Muscle of arm (tissue), 12 donors: ENCODE measurements around the gene FBXO15. TPM values are rescaled to one million over a fixed set of nuclear protein-coding genes. Genes with fewer than 3 reads are reported as not detected.

Experiments
- DNase-seq: peaks from one replicate; pipeline ENCODE4 v3.0.0-alpha.2; 2013
- polyA plus RNA-seq, 12 donors: library from polyadenylated mRNA; unstranded; fragments of 120-200 nt; gene quantifications; one replicate each; pipeline ENCODE4 v1.2.1, GENCODE V29; 2013; ENCODE audit not compliant: insufficient read length in 12 of 12

FBXO15 gene
- polyA plus RNA-seq, 12 donors, result 0.42 to 1.8 (median 0.69) TPM; not detected in 2

DNA sequence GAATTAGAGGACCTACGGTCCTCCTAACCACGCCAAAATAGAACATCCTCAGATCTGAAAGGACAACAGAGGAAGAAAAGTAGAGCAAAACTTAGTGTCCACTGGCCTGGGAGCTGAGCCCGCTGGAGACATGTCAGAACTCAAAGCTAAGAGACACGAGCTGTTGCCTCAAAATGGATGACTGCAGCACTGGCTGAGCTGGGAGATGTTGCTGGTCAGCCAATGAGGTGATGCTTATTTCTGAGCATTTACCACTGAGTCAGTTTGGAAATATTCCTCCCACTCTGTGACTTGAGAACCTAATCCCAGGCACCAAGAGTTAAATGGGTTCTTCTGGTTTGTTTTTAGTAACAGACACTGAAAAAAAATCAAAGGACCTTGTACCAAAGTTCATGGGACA is 32.6 kb downstream of the FBXO15 start:
- no peak for DNase-seq

DNA sequence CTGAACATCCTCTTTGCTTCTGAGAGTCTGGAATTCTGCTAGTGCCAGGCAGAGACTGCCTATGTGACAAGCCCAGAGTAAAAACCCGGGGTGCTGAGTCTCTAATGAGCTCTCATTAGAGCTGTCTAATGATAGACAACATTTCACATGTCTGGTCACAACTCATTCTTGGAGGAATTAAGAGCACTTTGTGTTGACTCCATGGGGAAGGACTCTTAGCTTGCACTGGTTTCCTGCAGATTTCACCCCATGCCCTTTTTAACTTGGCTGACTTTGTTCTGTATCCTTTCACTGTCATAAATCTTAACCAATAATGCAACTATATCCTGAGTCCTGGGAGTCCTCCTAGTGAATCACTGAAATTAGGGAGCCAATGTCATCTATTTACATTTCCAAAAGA is 33.5 kb downstream of the FBXO15 start:
- DNase-seq, result no peak

DNA sequence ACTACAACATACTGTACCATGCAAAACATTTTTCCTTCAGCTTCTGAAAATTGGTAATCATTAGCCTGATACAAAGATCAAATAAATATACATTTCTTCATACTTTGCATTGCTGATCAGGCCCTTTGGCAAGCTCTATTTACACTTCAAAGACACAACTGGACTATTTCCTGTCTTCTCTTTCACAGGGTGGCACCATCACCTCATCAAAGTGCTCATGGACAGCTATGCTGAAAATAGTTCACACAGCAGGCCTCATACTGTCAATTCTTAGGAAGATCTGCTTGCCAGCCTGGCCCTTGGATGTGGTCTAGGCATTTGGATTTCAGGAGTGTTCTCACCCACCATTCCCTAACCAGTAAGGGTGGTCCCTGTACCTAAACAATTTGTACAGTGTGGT is 33.9 kb downstream of the FBXO15 start:
- no peak for DNase-seq

DNA sequence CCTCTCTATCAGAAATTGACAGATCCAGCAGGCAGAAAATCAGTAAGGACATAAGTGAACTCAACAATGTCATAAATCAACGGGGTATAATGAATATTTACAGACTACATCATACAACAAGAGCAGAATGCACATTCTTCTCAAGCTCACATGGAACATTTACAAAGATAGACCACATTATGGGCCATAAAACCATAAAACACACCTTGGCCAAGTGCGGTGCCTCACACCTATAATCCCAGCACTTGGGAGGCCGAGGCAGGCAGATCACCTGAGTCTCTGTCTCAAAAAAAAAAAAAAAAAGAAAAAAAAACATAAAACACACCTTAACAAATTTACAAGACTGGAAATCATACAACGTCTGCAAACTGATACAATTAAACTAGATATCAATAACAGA is 36.7 kb downstream of the FBXO15 start:
- DNase-seq, result no peak

GRCh38 chr18:74110149-74110548 is 37.5 kb downstream of the FBXO15 start:
- no peak for DNase-seq

GRCh38 chr18:74108460-74108859 is 39.2 kb downstream of the FBXO15 start:
- no peak for DNase-seq

GRCh38 chr18:74097803-74098202 is 49.8 kb downstream of the FBXO15 start:
- no peak for DNase-seq

DNA sequence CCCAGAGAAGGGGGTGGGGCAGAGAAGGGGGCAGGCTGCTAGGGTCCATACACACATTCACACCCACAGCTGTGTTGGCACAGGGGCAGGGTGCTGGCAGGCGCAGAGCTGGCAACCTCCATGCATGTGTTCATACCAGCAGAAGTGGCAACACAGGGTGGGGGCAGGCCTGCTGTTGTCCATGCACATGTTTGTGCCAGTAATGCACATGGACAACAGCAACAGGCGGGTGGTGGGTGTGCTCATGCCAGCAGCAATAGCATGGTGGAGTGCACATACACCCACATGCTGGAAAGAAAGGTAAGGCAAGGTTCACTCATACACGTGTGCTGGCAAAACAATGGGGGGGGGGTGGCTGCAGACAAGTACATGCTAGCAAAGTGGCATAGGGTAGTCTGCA is 54.7 kb downstream of the FBXO15 start:
- DNase-seq, result no peak

DNA sequence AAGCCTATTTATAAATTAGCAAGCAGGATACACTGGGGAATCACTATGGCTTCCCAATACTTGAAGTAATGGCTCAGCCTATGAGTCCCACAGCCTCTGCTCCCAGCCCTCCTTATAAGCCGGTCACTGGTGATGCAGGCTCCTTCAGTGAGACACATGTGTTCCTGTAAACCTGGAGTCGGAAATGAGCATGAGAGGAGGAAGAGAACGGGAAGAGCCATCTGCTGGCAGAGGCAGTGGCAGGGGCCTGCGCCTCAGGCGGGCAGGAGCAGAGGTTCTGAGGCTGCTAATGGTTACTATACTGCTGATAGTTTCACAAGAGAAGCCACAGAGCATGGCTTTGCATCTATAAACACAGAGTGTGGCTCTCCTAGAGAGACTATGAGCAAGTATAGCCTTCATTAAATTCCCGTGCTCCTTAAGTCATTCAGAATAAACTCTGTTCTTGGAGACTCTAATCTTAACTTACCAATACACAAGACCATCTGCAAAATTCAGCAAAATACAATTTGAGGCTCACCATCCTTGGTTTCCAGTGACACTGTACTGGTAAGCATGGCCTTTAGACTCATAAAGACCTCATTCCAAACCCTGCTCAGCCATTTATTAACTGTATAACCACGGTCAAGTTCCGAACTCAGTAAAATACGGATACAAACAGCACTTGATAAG is 63.3 kb downstream of the FBXO15 start:
- DNase-seq, result no peak

DNA sequence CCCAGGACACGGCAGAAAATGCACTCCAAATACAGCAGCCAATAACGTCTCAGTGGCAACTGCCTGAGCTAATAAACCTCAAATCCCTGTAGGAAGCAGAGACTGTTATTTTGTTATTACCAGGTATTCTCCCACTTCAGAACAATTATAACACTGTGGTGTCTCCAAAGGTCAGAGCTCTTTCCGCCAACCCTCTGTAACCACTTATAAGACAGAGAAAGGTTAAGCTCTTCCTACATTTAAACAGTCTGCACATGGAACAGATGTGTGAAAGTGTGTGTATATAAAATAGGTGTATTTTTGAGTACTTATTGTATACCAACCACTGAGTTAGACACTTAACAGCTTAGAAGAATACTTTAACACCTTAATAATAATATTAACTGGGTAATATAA is 64.1 kb downstream of the FBXO15 start:
- no peak for DNase-seq

GRCh38 chr18:74082742-74083556 is 64.7 kb downstream of the FBXO15 start:
- no peak for DNase-seq

DNA sequence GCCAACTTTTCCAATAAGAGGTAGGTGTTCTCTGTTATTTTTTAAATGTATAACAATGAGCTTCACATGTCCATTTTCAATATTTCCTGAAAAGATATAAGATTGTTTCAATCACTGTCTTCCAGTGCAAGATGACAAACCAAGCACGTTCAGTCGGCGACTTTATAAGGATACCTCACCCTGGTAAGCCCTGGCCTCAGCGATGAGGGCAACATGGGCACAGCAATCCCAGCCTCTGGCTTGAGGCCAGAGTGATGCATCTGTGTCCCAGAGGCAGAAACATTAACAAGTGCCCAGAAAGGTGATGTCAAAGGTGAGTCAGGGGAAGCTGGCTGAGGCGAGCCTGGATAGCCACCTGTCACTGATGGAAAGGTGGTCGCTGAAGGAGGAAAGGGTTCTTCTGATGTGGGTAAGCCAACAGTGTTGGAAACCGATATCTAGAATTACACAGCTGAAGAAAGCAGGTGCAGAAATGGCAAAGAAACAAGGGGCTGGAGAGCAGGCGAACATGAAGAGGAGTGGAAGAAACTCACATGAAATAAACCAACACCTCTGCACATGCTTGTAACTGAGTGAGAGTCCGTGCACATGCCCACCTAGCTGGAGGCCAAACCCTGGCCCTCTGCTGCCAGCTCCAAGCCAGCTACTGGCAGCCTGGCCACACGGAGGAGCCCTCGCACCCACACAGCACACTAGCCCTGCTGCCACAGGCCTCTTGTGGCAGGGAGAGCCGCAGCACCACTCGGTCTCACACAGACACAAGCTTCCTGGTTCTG is 65.5 kb downstream of the FBXO15 start:
- no peak for DNase-seq

GRCh38 chr18:74078257-74078656 is 69.4 kb downstream of the FBXO15 start:
- DNase-seq, result no peak

GRCh38 chr18:74074668-74075564 is 72.7 kb downstream of the FBXO15 start:
- DNase-seq, result no peak

DNA sequence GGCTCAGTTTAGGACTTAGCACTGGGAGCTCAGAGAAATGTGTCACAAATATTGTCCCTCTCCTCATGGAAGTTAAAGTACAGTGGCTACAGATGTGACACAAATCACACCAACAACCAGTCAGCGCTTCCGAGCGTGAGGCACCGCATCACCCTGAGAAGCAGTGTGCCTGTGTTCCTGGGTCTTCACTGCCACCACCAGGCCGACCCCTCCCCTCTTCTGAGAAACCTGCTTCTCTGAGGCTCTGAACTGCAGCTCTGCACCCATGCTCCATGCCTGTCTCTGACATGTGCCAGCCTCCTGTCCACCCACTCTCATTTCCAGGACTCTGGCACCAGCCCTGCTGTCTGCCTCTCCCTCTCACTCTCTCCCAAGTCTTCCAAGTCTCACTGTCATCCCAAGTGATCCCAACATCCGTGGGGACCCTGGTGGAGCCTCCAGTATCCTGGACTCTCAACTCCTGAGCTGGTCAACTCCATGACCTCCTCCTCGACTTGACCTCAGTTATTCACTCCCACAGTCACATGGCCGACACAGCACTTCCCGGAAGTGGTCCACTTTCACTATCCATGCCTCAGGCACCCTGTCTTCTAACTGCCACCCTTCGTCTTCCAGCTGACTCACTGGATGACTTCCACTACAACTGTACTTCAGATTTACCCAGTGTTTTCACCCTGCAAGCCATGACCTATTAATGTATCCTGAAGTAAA is 73.5 kb downstream of the FBXO15 start:
- DNase-seq, result no peak

- no peak for DNase-seq
These were observed 78.2 kb downstream of the FBXO15 start for GRCh38 chr18:74069178-74070050.

DNA sequence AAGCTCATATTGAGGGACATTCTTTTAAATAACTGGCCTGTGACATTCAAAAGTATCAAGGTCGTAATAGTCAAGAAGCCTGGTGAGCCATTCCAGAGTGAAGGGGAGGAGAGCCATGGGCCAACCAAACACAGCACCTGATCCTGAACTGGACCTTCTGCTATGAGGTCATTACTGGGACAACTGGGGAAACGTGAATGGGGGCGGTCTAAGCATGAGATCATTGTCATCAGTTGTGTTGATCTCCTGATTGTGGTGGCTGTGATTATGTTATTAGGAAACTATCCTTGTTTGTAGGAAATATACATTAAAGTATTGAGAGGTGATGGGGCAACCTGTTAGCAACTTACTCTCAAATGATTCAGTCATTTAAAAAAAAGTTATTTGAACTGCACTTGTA is 79.3 kb downstream of the FBXO15 start:
- DNase-seq, result no peak

DNA sequence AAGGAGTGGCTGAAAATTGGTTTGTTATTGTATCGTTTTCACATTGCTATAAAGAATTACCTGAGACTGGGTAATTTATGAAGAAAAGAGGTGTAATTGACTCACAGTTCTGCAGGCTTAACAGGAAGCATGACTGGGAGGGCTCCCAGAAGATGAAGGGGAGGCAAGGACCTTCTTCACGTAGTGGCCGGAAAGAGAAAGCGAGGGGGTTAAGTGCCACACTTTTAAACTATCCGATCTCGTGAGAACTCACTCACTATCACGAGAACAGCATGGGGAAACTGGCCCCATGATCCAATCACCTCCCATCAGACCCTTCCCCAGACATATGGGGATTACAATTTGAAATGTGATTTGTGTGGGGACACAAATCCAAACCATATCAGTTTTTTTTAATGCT is 81.6 kb downstream of the FBXO15 start:
- no peak for DNase-seq

DNA sequence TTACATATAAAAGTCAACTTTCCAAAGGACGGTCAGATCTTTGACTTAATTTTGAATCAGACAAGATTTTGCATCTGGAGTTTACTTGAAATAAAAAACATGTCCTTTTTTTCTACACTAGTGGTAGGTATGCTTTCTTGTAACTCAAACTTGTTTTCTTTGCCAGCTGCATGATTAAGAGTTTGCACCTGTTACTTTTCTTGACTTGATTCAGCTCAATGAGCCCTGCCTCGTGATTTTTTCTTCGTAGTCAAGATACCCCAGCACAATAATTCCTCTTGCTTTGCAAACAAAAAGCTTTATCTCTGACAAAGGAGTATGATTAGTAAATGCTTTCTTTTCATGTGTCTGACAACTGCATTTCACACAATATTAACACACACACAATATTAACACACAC is 82.3 kb downstream of the FBXO15 start:
- no peak for DNase-seq

DNA sequence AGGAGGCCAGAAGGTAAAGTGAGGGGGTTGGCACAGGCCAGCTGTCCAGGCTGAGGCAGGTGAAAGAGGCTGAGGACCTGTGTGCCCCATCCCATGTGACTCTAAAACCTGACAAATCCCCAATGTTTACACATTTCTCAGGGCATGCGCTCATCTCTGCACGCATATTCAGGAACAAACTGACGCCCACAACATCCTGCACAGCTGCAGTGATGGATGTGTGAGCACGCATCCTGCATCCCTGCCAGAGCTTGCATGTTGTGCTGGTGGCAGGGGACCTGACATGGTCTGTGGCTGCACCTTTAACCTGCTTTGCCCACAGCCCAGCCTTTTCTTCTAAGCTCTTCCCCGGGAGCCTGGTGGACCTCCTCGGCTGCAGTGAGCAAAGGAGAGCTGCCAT is 83.1 kb downstream of the FBXO15 start:
- DNase-seq, result no peak
